NOMO-1 treated with DMSO at 0.1 percent for 48 hours (cell line): ENCODE results near the gene ZNF75A.

Experiments
- DNase-seq: peaks from one replicate; lab custom pipeline; 2025; ENCODE audit not compliant: unreplicated experiment; lab: John Stamatoyannopoulos, UW

Gene ZNF75A

DNA sequence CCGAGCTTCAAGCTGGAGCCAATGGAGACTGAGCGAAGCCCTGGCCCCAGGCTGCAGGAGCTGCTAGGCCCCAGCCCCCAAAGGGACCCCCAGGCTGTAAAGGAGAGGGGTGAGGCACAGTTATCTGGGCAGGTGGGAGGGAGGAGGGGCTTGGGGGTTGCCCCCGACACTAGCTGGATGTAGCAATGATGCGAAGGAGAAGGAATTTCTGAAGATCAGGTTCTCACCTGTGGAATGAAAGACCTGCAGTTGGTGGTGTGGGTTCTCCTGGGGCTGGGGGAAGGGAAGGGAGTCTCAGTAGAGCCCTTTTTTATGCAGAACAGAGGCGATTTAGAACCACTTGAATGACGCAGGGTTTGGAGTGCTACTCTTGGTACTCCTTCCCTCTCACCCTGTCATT is 20.2 kb upstream of the ZNF75A start:
- no peak for DNase-seq

DNA sequence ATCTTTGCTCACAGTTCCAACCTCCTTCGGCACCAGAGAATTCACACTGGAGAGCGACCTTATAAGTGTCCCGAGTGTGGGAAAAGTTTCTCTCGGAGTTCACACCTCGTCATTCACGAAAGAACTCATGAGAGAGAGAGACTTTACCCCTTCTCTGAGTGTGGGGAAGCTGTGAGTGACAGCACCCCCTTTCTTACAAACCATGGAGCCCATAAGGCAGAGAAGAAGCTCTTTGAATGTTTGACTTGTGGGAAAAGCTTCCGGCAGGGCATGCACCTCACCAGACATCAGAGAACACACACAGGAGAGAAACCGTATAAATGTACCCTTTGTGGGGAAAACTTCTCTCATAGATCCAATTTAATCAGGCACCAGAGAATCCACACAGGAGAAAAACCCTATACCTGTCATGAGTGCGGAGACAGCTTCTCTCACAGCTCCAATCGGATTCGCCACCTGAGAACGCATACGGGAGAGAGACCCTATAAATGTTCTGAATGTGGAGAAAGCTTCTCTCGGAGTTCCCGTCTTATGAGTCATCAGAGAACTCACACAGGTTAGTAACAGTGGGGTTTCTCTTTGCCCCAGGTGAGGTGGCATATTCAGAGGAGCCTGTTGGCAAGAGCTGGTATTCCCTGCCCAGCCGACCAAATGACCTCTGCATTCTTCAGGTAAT is 15.2 kb upstream of the ZNF75A start:
- no peak for DNase-seq

DNA sequence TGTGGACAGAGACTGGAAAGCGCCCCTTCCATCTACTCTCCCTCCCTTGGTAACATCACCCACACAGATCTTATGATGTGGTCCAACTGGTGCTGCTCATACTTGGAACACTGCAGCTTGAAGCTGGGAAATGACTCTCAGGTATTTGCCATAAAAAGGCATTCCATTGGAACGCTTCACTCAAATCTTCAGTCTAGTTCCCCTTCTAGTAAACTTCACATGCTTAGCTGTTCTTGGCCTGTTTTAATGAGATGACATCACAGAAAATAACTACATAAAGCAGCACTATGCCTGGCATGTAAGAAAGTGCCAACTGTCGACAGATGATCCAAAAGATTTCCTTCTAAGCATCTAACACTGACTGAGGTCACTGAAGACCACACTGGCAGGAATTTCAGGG is 12.7 kb upstream of the ZNF75A start:
- DNase-seq: no peak

DNA sequence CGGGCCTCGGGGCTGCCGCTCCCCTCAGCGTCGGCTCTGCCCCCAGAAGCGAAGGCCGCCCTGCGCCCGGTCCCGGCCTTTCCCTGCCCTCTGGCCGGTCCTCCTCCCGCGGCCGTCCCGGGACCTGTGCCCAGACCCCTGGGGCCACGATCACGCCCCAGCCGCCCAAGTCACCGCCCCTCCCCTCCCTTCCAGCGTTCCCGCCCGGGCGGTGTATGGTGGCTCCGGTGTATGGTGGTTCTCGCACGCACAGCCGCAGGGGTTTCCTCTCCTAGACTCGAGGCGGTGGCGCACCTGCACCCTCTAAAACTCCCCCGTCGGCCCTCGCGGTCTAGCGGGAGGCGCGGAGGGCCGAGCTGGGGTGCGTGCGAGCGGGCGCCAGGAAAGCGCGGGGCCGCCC is 10.1 kb upstream of the ZNF75A start:
- DNase-seq: no peak

DNA sequence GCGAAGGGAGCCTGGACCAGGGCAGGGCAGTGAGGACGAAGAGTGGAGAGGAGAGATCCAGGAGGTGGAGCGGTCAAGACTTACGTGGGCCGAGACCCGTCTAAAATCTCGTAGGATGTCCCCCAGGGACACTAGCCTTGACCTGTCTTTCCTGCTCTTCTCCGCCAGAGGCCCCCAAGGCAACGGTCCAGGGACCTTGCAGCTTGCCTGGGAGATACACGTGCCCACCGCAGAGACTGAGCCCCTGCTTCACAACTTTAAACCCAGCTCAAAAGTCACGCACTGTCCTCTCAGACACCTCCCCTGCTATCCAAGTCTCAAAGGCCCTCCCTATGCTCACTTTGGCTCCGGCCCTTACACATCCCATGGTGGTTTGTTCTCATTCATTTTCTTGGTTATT is 9.5 kb upstream of the ZNF75A start:
- no peak for DNase-seq

DNA sequence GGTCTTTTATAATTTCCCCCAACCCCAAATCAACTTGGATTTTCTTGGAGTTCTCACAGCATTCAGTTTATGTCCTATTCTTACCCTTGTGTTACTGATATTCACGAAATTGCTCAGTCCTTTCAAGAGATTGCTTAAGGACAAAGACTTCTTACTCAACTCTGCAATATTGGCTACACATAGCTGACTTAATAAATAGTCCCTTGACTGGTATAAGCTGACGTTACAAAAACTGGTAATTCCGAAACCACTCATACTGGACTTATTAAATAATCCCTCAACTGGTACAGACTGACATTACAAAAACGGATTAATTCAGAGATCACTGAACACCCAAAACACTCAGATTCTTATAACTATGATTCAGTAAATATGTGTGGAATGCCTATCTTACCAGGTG is 927 bp upstream of the ZNF75A start:
- DNase-seq: no peak

DNA sequence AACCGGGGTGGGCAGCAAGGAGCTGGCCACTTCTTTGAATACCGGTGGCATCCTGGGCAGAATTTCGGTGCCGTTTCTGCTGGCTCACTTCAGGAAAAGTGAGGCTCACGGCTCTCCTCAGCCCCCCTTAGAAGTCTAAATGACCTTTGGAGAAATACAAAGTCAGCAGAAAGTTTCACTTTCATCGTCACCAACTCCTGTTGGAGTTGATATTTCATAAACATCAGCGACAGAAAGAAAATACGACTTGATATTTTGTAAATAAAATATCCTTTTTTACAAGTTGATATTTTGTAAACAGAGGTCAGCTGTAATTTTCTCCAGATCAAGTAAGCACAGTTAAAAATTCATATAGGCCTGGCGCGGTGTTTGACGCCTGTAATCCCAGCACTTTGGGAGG is 781 bp downstream of the ZNF75A start:
- no peak for DNase-seq

DNA sequence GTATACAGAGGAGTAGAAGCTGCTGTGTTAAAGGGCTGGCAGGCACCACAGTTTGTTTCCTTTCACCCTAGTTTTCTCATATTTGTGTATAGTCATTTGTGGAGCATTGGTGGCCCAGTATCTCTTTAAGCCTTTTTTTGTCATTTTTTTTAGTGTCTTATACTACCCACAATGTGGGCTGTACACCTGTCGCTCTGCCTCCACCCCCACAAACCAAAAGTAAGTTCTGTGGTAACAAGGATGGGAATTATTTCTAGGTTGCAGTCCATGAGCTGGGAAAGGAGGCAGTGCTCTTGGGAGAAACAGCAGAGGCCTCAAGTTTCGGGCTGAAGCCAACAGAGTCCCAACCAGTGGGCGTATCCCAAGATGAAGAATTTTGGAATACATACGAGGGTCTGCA is 6.2 kb downstream of the ZNF75A start:
- DNase-seq: no peak

DNA sequence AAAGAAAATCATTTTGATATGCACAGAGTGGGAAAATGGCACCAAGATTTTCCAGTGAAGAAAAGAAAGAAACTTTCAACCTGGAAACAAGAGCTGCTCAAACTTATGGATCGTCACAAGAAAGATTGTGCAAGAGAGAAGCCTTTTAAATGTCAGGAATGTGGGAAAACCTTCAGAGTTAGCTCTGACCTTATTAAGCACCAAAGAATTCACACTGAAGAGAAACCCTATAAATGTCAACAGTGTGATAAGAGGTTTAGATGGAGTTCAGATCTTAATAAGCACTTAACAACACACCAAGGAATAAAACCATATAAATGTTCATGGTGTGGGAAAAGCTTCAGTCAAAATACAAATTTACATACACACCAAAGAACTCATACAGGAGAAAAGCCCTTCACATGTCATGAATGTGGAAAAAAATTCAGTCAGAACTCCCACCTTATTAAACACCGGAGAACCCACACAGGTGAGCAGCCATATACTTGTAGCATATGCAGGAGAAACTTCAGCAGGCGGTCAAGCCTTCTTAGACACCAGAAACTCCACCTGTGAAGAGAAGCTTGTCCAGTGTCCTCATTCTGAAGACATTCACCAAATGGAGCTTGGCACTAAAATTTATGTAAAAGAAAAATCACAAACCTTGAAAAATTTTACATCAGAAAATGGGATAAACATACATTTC is 12.2 kb downstream of the ZNF75A start:
- DNase-seq: peak; percentile 36

DNA sequence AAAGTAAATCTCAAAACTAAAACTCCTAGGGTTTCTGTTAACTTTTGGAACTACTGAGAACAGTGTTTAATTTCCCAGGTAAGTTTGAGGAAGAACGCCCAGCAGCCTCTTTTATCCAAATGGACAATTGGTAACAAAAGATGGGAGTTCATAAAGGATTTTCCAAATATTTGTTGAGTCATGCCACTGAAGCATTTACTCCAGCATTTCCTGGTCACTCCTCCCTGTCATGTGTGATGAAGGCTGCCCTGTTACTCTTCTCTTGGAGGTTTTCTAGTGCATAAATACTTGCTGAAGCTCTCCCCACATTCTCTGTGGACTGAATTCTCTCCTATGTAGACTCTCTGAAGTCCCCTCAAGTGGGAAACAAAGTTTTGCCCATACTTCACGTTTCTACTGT is 16.5 kb downstream of the ZNF75A start:
- DNase-seq: no peak

DNA sequence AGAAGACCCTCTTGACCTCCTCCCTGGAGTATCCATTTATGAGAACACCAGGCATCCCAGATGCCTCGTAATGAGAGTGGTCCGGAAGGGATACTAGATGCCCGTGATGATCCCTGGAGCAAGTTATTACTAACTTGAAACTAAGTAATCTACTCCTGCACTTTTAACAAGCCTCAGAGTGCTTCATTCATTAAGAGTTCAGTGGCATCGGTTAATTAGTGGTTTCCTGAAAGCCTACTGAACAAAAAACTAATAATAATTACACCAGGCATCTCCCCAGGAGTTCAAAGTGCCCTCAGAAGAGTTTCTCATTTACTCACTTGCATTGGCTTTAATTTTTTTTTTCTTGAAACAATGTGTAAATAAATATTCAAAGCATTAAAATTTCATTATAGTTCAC is 22.2 kb downstream of the ZNF75A start:
- DNase-seq: no peak

DNA sequence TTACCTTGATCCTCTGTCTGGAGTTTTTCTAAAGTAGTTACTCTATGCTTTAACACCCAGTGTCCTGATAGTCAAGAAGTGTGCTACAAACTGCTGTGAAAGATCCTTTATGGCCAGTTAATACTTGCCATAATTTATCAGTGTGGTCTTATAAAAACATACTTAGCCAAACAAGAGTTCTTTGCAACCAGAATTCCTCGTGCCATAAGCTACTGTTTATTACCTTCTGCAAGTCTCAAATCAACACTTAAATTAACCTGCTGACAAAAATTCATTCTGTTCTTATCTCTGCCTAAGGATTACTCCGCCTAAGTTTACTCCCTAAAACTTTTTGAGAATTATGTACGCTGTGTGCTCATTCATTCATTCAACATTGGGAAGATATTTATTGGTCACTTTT is 22.8 kb downstream of the ZNF75A start:
- no peak for DNase-seq

DNA sequence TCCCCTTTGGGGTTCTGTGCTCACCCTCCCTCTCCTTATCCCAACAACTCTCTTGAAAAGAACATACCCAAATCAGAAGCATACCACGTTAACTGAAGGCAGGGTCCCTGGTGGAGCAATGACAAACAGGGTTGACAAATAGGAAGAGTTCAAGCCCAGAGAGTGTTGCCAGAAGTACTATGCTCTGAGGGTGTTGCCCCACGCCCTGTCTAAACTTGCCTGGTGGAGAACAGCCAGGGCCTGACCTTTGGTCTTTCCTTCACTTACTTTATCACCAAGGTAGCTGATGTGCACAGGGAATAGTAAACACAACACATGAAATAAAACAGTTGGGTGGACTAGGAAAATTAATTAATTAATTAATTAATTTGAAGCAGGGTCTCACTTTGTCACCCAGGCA is 23.3 kb downstream of the ZNF75A start:
- DNase-seq: no peak

DNA sequence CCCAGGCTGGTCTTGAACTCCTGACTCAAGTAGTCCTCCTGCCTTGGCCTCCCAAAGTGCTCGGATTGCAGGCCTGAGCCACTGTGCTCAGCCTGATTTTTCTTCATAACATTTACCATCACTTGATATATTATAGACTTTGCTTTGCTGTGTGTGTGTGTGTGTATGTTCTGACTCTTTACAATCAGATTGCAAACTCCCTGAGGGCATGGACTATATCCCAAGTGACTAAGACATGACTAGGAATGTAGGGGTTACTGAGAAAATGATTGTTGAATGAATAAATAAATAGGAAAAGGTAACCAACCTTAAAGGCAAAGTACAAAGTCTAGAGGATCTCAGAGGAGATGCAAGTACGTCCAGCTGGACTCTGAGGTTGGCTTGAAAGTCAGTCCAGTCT is 40.7 kb downstream of the ZNF75A start:
- DNase-seq: no peak

DNA sequence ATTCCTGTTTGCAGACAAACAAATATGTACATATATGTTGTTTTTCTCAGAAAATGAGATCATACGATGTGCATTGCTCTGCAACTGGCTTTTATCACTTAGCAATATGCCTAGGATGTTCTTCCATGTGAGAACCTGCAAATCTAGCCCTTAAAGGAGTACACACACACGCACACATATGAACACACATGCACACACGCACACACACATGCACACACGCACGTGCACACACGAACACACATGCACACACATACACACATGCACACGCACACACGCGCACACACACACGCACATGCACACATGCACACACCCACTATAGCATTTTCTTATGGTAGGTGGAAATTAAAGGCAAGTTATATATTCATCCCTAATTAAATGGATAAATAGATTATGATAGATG is 42.3 kb downstream of the ZNF75A start:
- DNase-seq: no peak

DNA sequence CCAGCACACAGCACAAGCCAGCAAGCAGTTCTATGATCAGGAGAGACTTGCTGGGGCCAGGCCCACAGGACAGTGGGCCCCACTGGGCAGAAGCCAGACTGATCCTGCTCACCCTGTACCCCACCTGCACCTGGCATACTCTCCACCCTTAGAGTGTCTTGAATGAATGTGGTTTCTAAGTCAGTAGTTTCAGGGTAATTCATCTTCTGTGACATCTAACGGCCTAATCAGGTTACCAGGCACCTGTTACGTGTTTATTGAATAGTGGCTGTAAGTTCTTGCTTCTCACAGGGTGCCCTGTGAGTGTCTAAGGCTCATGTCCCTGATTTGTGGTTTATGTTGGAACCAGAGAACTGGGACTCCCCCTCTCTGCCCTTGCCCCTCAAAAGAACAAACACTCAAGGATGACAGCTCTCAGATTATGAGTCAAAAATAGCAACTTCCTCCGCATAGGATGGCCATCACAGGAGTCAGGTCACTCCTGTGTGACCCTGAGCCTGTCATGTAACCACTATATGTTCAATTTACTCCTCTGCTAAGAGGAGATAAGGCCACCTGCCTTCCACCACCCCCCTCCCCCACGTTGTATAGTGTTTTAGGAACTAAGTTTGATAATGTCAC is 43.4 kb downstream of the ZNF75A start:
- DNase-seq: no peak

DNA sequence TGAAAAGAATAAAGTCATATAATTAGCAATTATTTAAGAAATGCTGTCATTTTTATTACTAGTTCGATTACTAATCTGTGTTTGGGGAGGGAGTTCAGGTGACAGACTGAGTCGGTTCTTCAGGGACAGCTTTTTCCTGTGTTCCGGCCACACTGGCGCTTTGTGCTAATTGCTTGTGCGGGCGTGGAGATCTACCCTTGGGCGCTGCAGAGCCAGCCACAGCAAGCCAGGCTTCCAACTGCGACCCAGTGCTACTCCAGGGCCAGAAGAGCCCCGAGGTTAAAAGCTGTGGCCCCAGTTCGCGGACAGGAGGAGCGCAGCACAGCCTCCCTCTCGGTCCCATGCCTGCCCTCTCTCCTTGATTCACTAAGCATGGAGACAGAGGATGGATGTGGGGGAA is 43.9 kb downstream of the ZNF75A start:
- DNase-seq: no peak

DNA sequence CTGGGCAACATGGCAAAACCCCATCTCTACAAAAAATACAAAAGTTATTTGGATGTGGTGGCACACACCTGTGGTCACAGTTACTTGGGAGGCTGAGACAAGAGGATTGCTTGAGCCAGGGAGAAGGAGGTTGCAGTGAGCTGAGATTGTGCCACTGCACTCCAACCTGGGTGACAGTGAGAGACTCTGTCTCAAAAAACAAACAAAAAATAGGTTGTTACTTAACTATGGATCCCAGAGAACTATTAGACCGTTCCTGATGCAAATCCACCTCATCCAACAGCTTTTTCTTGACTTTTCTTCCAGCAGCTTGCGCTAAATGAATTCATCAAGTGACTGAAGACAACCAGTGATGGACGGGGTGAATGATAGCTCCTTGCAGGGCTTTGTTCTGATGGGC is 50.3 kb downstream of the ZNF75A start, which contains the start of gene OR2C1:
Gene OR2C1 (plus strand): TSS at position 301 of the 400 bp plus-strand sequence. CDS start 52 bp downstream, at position 353.
- no peak for DNase-seq

DNA sequence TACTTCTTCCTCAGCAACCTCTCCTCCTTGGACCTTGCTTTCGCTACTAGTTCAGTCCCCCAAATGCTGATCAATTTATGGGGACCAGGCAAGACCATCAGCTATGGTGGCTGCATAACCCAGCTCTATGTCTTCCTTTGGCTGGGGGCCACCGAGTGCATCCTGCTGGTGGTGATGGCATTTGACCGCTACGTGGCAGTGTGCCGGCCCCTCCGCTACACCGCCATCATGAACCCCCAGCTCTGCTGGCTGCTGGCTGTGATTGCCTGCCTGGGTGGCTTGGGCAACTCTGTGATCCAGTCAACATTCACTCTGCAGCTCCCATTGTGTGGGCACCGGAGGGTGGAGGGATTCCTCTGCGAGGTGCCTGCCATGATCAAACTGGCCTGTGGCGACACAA is 50.8 kb downstream of the ZNF75A start:
- DNase-seq: no peak

DNA sequence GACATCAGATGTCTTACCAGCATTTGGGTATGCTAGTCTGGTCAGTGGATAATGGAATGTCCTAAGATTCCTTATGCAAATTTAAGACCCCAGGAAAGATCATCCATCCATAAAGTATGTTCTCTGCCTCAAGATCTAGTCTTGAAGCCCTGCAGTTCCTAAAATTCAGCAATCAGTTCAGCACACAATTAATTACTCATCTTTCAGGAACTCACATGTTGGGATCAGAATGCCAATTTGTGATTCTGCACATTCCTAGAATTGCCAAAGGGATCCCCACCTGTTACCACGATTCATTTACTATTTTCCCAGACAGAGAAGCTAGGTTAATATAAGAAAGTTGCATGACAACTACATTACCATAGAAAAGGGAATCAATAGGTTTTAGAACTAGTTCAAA is 53.6 kb downstream of the ZNF75A start:
- no peak for DNase-seq

DNA sequence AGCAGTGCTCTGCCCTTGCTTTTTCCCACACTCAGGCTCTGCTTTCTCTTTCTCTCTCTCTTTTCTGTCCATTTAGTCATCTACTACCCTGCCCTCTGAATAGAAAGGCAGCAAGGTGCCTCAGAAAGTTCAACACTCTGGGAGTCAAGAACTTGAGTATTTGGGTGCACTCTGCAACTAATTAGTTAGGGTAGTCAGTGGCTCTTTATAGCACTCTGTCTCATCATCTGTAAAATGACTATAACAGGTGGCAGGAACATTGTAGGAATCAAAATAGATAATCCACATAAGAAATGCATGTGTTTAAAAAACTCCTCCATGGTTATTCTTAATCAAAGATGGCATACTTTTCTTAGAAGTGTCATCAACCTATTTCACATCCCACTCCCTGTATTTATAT is 57.6 kb downstream of the ZNF75A start:
- no peak for DNase-seq

DNA sequence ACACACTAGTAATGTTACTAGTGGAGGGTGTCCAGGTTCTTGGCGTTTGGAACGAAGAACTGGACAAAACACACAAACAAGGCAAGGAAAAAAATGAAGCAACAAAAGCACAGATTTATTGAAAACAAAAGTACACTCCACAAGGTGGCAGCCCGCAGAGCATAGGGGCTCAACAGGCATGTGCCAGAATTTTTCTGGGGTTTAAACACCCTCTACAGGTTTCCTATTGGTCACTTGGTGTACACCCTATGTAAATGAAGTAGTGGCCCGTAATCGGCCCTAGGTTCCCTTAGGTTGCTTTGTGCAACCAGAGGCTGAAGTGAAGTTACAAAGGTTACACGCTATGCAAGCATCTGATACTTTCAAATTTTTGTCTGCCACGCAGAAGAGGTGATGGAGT is 58.5 kb downstream of the ZNF75A start:
- no peak for DNase-seq
